Activated naive CD4-positive, alpha-beta T cell treated with anti-CD3 and anti-CD28 coated beads, Interleukin-2, amount 10 ng/mL, durations not matched to agents 7 days and 5 days (primary cell): ENCODE results near the gene GALNT11.
"Not testable (repeated sequence)": the region's sequence is repeated elsewhere in the genome, so short reads cannot be mapped to it uniquely, and the experiment has no call there.

Source experiments
- CTCF ChIA-PET: fragments of 350-600 bp; sonication (Branson Sonifier 250); formaldehyde crosslinking; loops from one replicate; lab custom pipeline; 2021; ENCODE audit warnings: antibody characterized with exemption; lab: Charles Lee
- DNase-seq: peaks from one replicate; pipeline ENCODE4 v3.0.0-alpha.2; 2020
- H3K27ac Mint-ChIP-seq: one replicate; pipeline ENCODE4 v1.8.0; 2021; ENCODE audit warnings: mild to moderate bottlenecking, moderate library complexity, mixed read lengths
- H3K27me3 Mint-ChIP-seq: one replicate; pipeline ENCODE4 v1.8.0; 2021; ENCODE audit warnings: mild to moderate bottlenecking, mixed read lengths
- H3K36me3 Mint-ChIP-seq: one replicate; pipeline ENCODE4 v1.8.0; 2021; ENCODE audit warnings: mixed read lengths
- H3K4me1 Mint-ChIP-seq: one replicate; pipeline ENCODE4 v1.8.0; 2021; ENCODE audit warnings: mixed read lengths
- H3K4me3 Mint-ChIP-seq: one replicate; pipeline ENCODE4 v1.8.0; 2021; ENCODE audit warnings: mild to moderate bottlenecking, moderate library complexity, mixed read lengths
- H3K9me3 Mint-ChIP-seq: one replicate; pipeline ENCODE4 v1.8.0; 2021; ENCODE audit warnings: mixed read lengths

The GALNT11 gene

GRCh38 chr7:152048051-152048450 is 22.6 kb downstream of the GALNT11 start:
- no peak overlapping the region for H3K4me3 Mint-ChIP-seq
- peaks cover 17% of the 10 kb centered on the region for H3K4me1 Mint-ChIP-seq
- H3K27ac Mint-ChIP-seq = no peak overlapping the region
- peaks cover 26% of the 10 kb centered on the region for H3K9me3 Mint-ChIP-seq
- DNase-seq = no peak
- H3K36me3 Mint-ChIP-seq = peaks cover 21% of the 10 kb centered on the region
- no peaks in the 10 kb centered on the region for H3K27me3 Mint-ChIP-seq
- CTCF ChIA-PET = no interaction called here

- CTCF ChIA-PET = no interaction called here
- Mint-ChIP-seq H3K27me3 (no peaks in the 10 kb centered on the region), H3K27ac (no peak overlapping the region), H3K36me3 (peaks cover 13% of the 10 kb centered on the region), H3K4me3 (no peak overlapping the region), H3K4me1 (peaks cover 11% of the 10 kb centered on the region), H3K9me3 (peaks cover 13% of the 10 kb centered on the region)
- no peak for DNase-seq
Observed at GRCh38 chr7:152050547-152050971, 25.1 kb downstream of the GALNT11 start.

GRCh38 chr7:152051968-152052367 is 26.5 kb downstream of the GALNT11 start:
- DNase-seq = no peak
- no peaks in the 10 kb centered on the region for H3K9me3 Mint-ChIP-seq
- no peak overlapping the region for H3K4me3 Mint-ChIP-seq
- H3K36me3 Mint-ChIP-seq = peaks cover 1% of the 10 kb centered on the region
- no peaks in the 10 kb centered on the region for H3K4me1 Mint-ChIP-seq
- CTCF ChIA-PET = no interaction called here
- H3K27me3 Mint-ChIP-seq = no peaks in the 10 kb centered on the region
- H3K27ac Mint-ChIP-seq = no peak overlapping the region

GRCh38 chr7:152052771-152053170 is 27.3 kb downstream of the GALNT11 start:
- CTCF ChIA-PET = no interaction called here
- H3K4me3 Mint-ChIP-seq = no peak overlapping the region
- no peak for DNase-seq
- no peak overlapping the region for H3K27ac Mint-ChIP-seq
- H3K9me3 Mint-ChIP-seq = no peaks in the 10 kb centered on the region
- H3K36me3 Mint-ChIP-seq = no peaks in the 10 kb centered on the region
- H3K27me3 Mint-ChIP-seq = no peaks in the 10 kb centered on the region
- no peaks in the 10 kb centered on the region for H3K4me1 Mint-ChIP-seq

GRCh38 chr7:152054367-152055230 is 29.1 kb downstream of the GALNT11 start:
- Mint-ChIP-seq H3K9me3 (no peaks in the 10 kb centered on the region), H3K36me3 (peaks cover 4% of the 10 kb centered on the region), H3K4me3 (no peak overlapping the region), H3K27ac (no peak overlapping the region), H3K4me1 (no peaks in the 10 kb centered on the region), H3K27me3 (no peaks in the 10 kb centered on the region)
- CTCF ChIA-PET = interaction anchor here (0.6 kb wide), 1 partner anchor 551 kb away, joined by 4 read pairs; no protein-coding TSS in a partner anchor
- DNase-seq = no peak

GRCh38 chr7:152056621-152057274 is 31.3 kb downstream of the GALNT11 start:
- peaks cover 4% of the 10 kb centered on the region for H3K36me3 Mint-ChIP-seq
- no peaks in the 10 kb centered on the region for H3K4me1 Mint-ChIP-seq
- CTCF ChIA-PET = interaction anchor here (0.6 kb wide), 1 partner anchor 156 kb away, joined by 3 read pairs; no protein-coding TSS in a partner anchor

GRCh38 chr7:152059311-152059710 is 33.8 kb downstream of the GALNT11 start:
- no peak overlapping the region for H3K4me3 Mint-ChIP-seq
- H3K36me3 Mint-ChIP-seq = peaks cover 4% of the 10 kb centered on the region

More at GRCh38 chr7:152056621-152057274, 31.3 kb downstream of the GALNT11 start:
- no peaks in the 10 kb centered on the region for H3K27me3 Mint-ChIP-seq
- H3K9me3 Mint-ChIP-seq = peaks cover 3% of the 10 kb centered on the region
- no peak for DNase-seq
- no peak overlapping the region for H3K27ac Mint-ChIP-seq
- no peak overlapping the region for H3K4me3 Mint-ChIP-seq

GRCh38 chr7:152061086-152061485 is 35.6 kb downstream of the GALNT11 start:
- H3K4me1 Mint-ChIP-seq, DNase-seq, H3K4me3 Mint-ChIP-seq, CTCF ChIA-PET, H3K36me3 Mint-ChIP-seq, H3K27ac Mint-ChIP-seq, H3K27me3 Mint-ChIP-seq: not testable (repeated sequence)
- peaks cover 21% of the 10 kb centered on the region for H3K9me3 Mint-ChIP-seq

More at GRCh38 chr7:152059311-152059710, 33.8 kb downstream of the GALNT11 start:
- Mint-ChIP-seq H3K9me3 (peaks cover 13% of the 10 kb centered on the region), H3K27ac (no peak overlapping the region), H3K27me3 (no peaks in the 10 kb centered on the region), H3K4me1 (no peaks in the 10 kb centered on the region)
- CTCF ChIA-PET = no interaction called here
- DNase-seq = no peak

GRCh38 chr7:152063192-152063591 is 37.7 kb downstream of the GALNT11 start:
- H3K27ac Mint-ChIP-seq, H3K4me3 Mint-ChIP-seq, H3K4me1 Mint-ChIP-seq, CTCF ChIA-PET, H3K27me3 Mint-ChIP-seq, DNase-seq: not testable (repeated sequence)
- peaks cover 28% of the 10 kb centered on the region for H3K9me3 Mint-ChIP-seq
- H3K36me3 Mint-ChIP-seq = peaks cover 18% of the 10 kb centered on the region

GRCh38 chr7:152063821-152064220 is 38.3 kb downstream of the GALNT11 start:
- H3K27me3 Mint-ChIP-seq, H3K4me3 Mint-ChIP-seq, DNase-seq, H3K27ac Mint-ChIP-seq, CTCF ChIA-PET, H3K4me1 Mint-ChIP-seq: not testable (repeated sequence)
- peaks cover 28% of the 10 kb centered on the region for H3K9me3 Mint-ChIP-seq
- H3K36me3 Mint-ChIP-seq = peaks cover 16% of the 10 kb centered on the region

- peaks cover 36% of the 10 kb centered on the region for H3K9me3 Mint-ChIP-seq
- H3K27me3 Mint-ChIP-seq, H3K4me3 Mint-ChIP-seq, H3K4me1 Mint-ChIP-seq, DNase-seq, CTCF ChIA-PET, H3K27ac Mint-ChIP-seq: not testable (repeated sequence)
- peaks cover 22% of the 10 kb centered on the region for H3K36me3 Mint-ChIP-seq
Observed at GRCh38 chr7:152065800-152066344, 40.4 kb downstream of the GALNT11 start.

GRCh38 chr7:152072421-152072820 is 46.9 kb downstream of the GALNT11 start:
- Mint-ChIP-seq H3K27ac (no peak overlapping the region), H3K4me1 (peaks cover 6% of the 10 kb centered on the region), H3K9me3 (peaks cover 9% of the 10 kb centered on the region), H3K36me3 (peaks cover 13% of the 10 kb centered on the region), H3K27me3 (no peaks in the 10 kb centered on the region), H3K4me3 (no peak overlapping the region)
- CTCF ChIA-PET = no interaction called here
- no peak for DNase-seq

- CTCF ChIA-PET = no interaction called here
- H3K36me3 Mint-ChIP-seq = peaks cover 8% of the 10 kb centered on the region
- H3K4me3 Mint-ChIP-seq = no peak overlapping the region
- H3K4me1 Mint-ChIP-seq = peaks cover 15% of the 10 kb centered on the region
- H3K9me3 Mint-ChIP-seq = peaks cover 9% of the 10 kb centered on the region
- DNase-seq = no peak
- H3K27me3 Mint-ChIP-seq = no peaks in the 10 kb centered on the region
- no peak overlapping the region for H3K27ac Mint-ChIP-seq
Observed at GRCh38 chr7:152073352-152073751, 47.9 kb downstream of the GALNT11 start.

GRCh38 chr7:152074673-152075072 is 49.2 kb downstream of the GALNT11 start:
- no peak overlapping the region for H3K4me3 Mint-ChIP-seq
- H3K36me3 Mint-ChIP-seq = peaks cover 8% of the 10 kb centered on the region
- H3K4me1 Mint-ChIP-seq = peaks cover 25% of the 10 kb centered on the region
- H3K27me3 Mint-ChIP-seq = no peaks in the 10 kb centered on the region
- CTCF ChIA-PET = interaction anchor here (0.6 kb wide), 1 partner anchor 78 kb away, joined by 4 read pairs; no protein-coding TSS in a partner anchor
- no peak for DNase-seq
- H3K27ac Mint-ChIP-seq = no peak overlapping the region
- peaks cover 9% of the 10 kb centered on the region for H3K9me3 Mint-ChIP-seq
